HS-5 (cell line): ENCODE data around the gene CHID1.

Source experiments
- DNase-seq: peaks from one replicate; pipeline ENCODE4 v3.0.0-alpha.2; 2012; ENCODE audit warnings: low read depth

The CHID1 gene

GRCh38 chr11:910589-911030, at the start of gene CHID1:
Gene CHID1, minus strand, starts transcription at chr11:910810. Its CDS starts 5,994 bp downstream, at chr11:904816.
- peak; percentile 26 for DNase-seq

GRCh38 chr11:959608-960007, 49.0 kb upstream of the CHID1 start:
- no peak for DNase-seq

DNA sequence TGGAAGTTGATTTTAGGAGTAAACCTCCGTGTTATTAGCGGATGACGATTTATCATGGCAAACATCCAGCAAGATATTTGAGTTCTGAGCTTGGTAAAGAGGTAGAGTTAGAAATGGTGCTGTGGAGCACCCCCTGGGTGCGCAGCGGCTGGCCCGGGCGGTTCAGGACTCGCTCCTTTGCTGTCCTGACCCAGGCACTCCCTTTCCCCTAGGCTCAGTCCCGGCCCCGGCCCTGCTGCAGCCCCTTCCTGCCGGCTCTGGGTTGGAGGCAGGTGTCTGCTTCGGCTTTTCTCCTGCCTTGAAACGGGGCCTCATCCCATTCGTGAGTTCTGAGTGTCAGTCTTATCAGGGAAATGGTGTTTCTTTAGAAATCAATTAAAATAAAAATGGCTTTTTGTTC, 48.4 kb upstream of the CHID1 start:
- DNase-seq = no peak

GRCh38 chr11:958101-958500, 47.5 kb upstream of the CHID1 start:
- DNase-seq = no peak

GRCh38 chr11:957212-957920, 46.8 kb upstream of the CHID1 start:
- no peak for DNase-seq

GRCh38 chr11:955154-956063, 44.8 kb upstream of the CHID1 start:
- DNase-seq = no peak

- no peak for DNase-seq
These were observed 44.0 kb upstream of the CHID1 start for GRCh38 chr11:954392-955153.

- no peak for DNase-seq
These were observed 42.9 kb upstream of the CHID1 start for GRCh38 chr11:953512-953911.

DNA sequence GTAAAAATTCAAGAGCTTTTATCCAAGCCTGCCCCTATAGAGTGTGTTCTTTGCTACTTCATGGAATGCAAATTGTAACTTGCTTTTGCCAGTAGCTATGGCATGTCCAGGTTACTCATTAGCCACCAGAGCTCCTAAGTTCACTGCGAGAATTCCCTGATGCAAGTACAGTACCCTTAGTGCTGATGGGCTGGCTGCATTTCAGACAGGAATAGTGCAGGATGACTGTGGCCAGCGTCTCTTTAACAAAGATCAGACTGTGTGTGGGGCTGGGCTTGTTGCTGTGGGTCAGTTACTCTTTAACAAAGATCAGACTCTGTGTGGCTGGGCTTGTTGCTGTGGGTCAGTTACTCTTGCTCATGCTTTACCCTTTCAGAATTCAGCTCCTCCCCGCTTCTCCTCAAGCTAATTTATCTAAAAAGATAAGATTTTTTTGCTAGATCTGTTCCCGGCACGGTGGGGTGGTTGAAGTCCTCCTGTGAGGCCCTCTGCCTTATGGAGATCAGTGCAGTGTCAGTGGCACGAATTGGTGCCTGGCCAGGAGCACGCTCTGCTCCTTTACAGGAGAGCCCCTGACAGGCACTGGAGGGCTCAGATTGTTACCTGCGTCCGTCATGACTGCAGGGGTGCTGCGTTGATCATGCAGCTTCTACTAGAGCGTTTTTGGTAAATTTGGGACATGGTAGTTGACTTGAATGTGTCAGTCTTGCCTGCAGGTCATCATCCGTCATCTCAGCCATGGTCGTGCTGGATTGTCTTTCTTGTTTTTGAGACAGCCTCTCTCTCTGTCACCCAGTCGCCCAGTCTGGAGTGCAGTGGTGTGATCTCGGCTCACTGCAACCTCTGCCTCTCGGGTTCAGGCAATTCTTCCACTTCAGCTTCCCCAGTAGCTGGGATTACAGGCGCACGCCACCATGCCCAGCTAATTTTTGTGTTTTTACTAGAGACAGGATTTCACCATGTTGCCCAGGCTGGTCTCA, 42.1 kb upstream of the CHID1 start:
- no peak for DNase-seq

DNA sequence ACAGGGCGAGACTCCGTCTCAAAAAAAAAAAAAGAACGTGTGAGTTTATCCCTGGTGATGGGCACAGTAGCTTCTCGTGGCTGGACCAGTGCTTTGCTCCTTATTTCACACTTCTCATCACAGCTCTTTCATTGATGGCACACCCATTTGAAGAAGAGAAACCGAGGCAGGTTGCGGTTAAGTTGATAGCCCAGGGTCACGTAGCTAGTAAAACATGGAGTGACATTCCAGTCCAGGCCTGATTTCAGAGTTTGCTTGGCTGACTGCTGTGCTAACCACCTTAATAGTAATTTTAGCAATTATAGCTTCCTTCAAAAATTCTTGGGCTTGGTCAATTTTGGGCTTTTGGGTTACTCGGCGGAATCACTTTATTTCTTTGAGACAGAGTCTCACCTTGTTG, 40.9 kb upstream of the CHID1 start:
- DNase-seq = no peak

DNA sequence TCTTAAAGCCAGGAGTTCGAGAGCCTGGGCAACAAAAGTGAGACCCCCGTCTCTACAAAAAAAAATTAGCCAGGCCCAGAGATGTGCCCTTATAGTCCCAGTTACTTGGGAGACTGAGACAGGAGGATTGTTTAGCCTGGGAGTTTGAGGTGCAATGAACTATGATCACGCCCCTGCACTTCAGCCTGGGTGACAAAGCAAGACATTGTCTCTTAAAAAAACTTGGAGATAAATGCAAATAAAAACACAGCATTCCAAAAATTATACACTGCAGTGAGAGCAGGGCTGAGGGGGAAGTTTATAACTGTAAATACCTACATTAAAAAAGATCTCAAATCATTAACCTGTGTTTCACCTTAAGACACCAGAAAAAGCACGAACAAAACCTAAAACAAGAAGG, 37.1 kb upstream of the CHID1 start:
- no peak for DNase-seq

GRCh38 chr11:945986-946385, 35.4 kb upstream of the CHID1 start:
- no peak for DNase-seq

DNA sequence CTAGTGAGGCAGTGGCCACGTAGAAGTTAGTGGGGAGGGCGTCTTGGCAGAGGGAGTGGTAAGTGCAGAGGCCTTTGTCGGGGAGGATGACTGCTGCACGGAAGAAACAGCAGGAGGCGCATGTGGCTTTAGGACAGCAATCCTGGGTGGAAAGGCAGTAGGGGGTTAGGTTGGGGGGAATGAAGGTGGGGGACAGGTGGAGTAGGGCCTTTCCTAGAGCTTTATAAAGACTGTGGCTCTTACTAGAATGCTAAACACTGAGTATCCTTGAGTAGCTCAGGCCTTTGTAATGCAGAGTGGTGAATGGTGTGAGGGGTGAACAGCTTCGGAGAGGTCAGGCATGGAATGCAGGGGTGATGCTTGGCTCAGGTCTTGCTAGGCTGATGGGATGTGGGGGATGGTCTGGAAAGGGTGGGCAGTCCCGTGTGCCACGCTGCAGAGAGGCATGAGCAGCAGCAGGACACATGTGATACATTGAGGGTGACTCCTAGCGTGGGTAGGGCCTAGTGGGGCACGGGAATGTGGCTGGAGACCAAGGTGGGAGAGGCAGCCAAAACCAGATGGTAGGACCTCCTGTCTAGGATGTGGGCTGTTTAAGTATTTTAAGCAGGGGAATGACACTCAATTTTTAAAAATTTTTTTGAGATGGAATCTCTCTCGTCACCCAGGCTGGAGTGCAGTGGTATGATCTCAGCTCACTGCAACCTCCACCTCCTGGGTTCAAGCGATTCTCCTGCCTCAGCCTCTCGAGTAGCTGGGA, 34.3 kb upstream of the CHID1 start:
- no peak for DNase-seq

GRCh38 chr11:942823-943222, 32.2 kb upstream of the CHID1 start:
- no peak for DNase-seq

- DNase-seq = no peak
These were observed 30.0 kb upstream of the CHID1 start for GRCh38 chr11:940496-941135.

- DNase-seq = no peak
These were observed 27.2 kb upstream of the CHID1 start for GRCh38 chr11:937841-938261.

DNA sequence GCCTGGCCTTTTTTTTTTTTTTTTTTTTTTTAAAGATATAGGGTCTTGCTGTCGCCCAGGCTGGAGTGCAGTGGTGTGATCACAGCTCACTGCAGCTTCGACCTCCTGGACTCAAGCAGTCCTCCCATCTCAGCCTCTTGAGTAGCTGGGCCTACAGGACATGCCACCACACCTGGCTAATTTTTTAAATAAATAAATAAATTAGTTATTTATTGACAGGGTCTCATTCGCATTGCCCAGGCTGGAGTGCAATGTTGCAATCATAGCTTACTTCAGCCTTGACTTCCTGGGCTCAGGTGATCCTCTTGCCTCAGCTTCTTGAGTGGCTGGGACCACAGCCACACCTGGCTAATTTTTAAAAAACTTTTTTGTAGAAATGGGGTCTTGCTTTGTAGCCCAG, 25.6 kb upstream of the CHID1 start:
- no peak for DNase-seq

DNA sequence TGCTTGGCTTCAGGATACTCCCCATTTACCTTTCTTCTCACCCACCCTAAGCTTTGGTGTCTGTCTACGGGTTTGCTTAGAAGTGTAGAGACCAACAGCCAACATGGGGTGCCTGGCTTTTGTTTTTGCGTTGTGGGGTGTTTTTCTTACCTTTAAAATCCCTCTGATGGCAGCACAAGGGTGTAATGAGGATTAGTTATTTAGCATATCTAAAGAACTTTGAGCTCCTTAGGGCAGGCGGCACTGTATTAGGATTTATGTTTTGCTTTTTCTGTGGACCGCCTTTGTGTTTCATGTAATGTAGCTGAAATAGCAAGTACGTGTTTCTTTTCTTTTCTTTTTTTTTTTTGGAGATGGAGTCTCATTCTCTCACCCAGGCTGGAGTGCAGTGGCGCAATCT, 23.9 kb upstream of the CHID1 start:
- DNase-seq = no peak

DNA sequence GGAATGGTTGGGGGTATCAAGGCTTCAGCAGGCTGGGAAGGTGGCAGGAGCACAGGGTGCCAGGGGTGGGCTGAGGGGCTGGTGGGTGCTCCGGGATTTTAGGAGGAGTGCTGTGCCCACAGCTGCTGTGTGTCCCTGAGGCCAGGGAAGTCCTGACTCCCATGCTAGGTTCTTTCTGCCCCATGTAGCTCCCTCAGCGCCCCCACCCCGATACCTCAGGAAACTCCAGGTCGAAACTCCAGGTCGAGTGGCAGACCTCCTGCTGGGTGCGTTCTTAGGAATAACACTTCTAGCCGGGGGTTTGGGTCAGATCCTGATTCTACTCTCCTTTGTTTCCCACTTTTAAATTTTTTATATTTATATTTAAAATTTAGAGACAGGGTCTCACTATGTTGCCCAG, 23.3 kb upstream of the CHID1 start:
- no peak for DNase-seq
